ENCODE data around the gene USF2.

- no peak for TF ChIP-seq CREB1 (IDR thresholded peaks at IDR 0.05; ENCODE audit: low read depth)
- TF ChIP-seq, protein P1, sequence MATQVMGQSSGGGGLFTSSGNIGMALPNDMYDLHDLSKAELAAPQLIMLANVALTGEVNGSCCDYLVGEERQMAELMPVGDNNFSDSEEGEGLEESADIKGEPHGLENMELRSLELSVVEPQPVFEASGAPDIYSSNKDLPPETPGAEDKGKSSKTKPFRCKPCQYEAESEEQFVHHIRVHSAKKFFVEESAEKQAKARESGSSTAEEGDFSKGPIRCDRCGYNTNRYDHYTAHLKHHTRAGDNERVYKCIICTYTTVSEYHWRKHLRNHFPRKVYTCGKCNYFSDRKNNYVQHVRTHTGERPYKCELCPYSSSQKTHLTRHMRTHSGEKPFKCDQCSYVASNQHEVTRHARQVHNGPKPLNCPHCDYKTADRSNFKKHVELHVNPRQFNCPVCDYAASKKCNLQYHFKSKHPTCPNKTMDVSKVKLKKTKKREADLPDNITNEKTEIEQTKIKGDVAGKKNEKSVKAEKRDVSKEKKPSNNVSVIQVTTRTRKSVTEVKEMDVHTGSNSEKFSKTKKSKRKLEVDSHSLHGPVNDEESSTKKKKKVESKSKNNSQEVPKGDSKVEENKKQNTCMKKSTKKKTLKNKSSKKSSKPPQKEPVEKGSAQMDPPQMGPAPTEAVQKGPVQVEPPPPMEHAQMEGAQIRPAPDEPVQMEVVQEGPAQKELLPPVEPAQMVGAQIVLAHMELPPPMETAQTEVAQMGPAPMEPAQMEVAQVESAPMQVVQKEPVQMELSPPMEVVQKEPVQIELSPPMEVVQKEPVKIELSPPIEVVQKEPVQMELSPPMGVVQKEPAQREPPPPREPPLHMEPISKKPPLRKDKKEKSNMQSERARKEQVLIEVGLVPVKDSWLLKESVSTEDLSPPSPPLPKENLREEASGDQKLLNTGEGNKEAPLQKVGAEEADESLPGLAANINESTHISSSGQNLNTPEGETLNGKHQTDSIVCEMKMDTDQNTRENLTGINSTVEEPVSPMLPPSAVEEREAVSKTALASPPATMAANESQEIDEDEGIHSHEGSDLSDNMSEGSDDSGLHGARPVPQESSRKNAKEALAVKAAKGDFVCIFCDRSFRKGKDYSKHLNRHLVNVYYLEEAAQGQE (IDR thresholded peaks at IDR 0.05; ENCODE audit: low read depth): no peak
- TF ChIP-seq EGR1 (IDR thresholded peaks at IDR 0.05): no peak
- no peak for TF ChIP-seq YY1 (IDR thresholded peaks at IDR 0.05; ENCODE audit: low read depth)
- peak; percentile 55 for TF ChIP-seq MAX (IDR thresholded peaks at IDR 0.05)
- no peak for TF ChIP-seq FOXM1 (IDR thresholded peaks at IDR 0.05; ENCODE audit: borderline replicate concordance, low read depth)
- TF ChIP-seq RAD21 (IDR thresholded peaks at IDR 0.05; ENCODE audit: low read depth): no peak
- TF ChIP-seq TAF1 (IDR thresholded peaks at IDR 0.05; ENCODE audit: low read depth): no peak
- no peak for TF ChIP-seq EP300 (IDR thresholded peaks at IDR 0.05; ENCODE audit: borderline replicate concordance)
Observed at GRCh38 chr19:35318679-35319448, 50.1 kb downstream of the USF2 start.

All from Ishikawa (cell line).